NK-92 (cell line): ENCODE results near the gene DUS2.
"Not testable (repeated sequence)": the region's sequence is repeated elsewhere in the genome, so short reads cannot be mapped to it uniquely, and the experiment has no call there.

ENCODE experiments used
- DNase-seq: peaks from one replicate; lab custom pipeline; 2025; ENCODE audit not compliant: unreplicated experiment; lab: John Stamatoyannopoulos, UW

DUS2 gene

DNA sequence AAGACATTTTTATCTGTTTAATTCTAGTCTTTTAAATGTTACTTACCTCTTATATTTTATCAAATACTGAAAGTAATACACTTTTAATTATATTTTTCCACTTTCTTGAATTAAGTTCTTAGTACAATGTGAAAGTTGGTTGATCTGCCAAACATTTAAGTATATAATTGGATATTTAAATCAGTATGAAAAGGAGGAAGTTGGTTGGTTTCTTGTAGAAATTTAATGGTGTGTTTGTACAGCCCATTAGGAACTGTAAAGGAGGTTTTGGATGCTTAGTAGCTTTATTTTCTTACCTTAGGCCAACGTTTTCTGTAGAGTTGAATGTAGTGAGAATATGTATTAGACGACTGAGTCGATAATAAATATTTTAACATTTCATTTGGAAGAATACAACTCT is 67.4 kb downstream of the DUS2 start:
- no peak for DNase-seq

GRCh38 chr16:68091380-68092261 is 68.5 kb downstream of the DUS2 start:
- no peak for DNase-seq

GRCh38 chr16:68092275-68092674 is 69.2 kb downstream of the DUS2 start:
- DNase-seq = not testable (repeated sequence)

DNA sequence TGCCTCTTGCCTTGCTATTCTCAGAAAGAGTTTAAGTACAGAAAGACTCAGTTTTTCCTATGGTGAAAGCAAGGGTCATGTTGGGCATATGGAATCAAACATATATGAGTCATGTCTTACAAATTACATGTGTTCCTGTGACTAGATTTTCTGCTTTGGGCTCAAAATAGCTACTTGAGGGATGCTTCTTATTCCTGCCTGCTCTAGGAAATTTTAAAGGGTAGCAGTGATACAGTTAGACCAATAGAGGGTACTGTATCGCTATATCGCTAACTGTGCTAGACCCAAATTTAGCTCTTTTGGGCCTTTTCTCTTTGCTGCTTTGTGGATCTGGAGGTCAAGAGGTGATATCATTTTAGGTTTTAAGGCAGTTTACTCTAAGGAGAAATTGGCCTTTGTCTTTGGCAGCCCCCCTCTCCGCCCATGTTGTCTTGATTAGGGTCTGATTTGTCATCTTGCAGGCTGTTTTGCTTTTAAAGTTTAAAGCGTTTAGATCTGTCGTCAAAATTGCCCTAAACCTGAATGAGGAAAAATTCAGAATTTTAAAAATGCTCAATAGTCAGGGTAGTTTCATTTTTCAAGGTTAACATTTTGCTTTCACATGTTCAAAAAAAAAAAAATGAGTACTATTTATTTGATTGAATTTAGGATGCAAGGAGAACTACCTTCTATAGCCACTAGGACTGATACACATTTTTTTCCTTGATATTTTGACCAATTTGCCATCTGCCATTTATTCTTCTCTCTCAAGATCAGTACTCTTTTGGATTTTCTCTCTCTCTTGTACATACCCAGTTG is 70.9 kb downstream of the DUS2 start:
- DNase-seq = no peak

DNA sequence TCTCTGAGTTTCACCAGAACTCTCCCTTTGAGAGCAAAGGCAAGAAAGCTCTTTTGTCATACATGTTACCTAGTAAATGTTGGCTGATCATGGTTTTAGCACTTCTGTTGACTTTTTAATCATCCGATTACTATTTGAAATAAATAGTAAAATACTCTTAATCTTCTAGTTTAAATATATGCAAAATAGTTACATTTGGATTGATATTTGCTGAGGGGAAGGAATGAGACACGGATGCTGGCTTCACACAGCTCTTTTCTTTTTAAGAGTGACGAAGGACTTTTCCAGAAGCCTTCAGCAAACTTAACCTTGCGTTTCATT is 71.5 kb downstream of the DUS2 start:
- no peak for DNase-seq

DNA sequence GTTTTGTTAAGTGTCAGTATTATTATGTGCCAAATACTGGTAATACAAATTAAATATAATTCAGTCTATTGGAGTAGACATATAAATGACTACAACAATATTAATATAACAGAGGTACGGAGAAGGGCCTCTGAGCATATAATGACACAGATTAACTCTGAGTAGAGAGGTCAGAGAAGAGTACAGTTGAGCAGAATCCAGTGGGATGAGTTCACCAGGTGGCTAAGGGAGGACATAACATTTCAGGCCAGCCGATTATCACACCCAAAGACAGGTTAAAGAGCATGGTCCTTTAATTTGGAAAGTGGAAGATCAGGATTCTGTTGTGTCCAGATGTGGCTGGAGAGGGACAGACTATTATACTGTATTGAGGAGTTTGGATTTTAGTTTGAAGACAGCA is 73.4 kb downstream of the DUS2 start:
- DNase-seq = no peak

DNA sequence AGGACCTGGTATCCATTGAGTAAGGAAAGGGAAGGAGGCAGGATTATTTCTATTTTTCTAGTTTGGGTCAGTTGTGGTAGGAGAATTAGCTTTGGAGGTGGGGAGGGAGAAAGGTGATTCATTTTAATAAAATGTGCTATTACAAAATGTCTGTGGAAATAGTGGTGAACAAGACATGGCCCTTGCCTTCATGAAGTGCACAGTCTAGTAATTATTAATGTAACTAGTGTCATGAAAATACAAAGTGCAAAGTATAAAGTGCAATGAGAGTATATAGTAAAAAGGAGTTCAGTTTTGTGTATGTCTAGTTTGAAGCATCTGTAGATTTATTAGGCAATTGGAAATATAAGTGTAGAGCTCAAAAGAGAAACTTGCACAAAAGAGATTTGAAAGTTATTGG is 74.0 kb downstream of the DUS2 start:
- DNase-seq = no peak

GRCh38 chr16:68097895-68098294 is 74.8 kb downstream of the DUS2 start:
- DNase-seq = no peak

GRCh38 chr16:68100488-68100887 is 77.4 kb downstream of the DUS2 start:
- DNase-seq = no peak

GRCh38 chr16:68105611-68106010 is 82.5 kb downstream of the DUS2 start:
- DNase-seq = no peak

GRCh38 chr16:68107230-68107928 is 84.3 kb downstream of the DUS2 start:
- not testable (repeated sequence) for DNase-seq

DNA sequence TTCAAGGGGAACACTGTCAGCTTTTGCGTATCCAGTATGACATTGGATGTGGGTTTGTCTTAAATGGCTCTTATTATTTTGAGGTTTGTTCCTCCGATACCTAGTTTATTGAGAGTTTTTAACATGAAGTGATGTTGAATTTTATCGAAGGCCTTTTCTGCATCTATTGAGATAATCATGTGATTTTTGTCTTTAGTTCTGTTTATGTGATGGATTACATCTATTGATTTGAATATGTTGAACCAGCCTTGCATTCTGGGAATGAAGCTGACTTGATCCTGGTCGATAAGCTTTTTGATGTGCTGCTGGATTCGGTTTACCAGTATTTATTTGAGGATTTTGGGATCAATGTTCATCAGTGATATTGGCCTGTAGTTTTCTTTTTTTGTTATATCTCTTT is 86.1 kb downstream of the DUS2 start:
- DNase-seq = not testable (repeated sequence)

DNA sequence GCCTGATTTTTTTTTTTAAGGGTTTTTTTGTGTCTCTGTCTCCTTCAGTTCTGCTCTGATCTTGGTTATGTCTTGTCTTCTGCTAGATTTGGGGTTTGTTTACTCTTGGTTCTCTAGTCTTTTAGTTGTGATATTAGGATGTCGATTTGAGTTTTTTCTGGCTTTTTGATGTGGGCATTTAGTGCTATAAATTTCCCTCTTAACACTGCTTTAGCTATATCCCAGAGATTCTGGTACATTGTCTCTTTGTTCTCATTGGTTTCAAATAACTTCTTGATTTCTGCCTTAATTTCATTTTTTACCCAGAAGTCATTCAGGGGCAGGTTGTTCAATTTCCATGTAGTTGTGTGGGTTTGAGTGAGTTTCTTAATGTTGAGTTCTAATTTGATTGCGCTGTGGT is 87.5 kb downstream of the DUS2 start:
- not testable (repeated sequence) for DNase-seq

GRCh38 chr16:68111379-68111778 is 88.3 kb downstream of the DUS2 start:
- no peak for DNase-seq

DNA sequence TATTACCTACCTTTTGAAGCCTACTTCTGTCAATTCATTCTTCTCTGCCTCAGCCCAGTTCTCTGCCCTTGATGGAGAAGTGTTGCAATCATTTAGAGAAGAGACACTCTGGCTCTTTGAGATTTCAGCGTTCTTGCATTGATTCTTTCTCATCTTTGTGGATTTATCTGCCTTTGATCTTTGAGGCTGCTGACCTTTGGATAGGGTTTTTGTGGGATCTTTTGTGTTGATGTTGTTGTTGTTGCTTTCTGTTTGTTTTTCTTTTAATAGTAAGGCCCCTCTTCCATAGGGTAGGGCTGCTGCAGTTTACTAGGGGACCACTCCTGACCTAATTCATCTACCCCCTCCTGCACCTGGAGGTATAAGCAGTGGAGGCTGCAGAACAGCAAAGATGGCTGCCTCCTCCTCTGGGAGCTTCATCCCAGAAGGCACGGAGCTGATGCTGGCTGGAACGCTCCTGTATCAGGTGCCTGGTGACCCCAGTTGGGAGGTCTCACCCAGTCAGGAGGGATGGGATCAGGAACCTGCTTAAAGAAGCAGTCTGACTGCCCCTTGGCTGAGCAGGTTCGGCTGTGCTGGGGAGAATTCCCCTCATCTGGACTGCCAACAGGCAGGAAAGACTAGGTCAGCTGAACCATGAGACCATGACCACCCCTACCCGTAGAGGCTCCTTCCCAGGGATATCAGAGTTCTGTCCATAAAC is 90.1 kb downstream of the DUS2 start:
- no peak for DNase-seq

DNA sequence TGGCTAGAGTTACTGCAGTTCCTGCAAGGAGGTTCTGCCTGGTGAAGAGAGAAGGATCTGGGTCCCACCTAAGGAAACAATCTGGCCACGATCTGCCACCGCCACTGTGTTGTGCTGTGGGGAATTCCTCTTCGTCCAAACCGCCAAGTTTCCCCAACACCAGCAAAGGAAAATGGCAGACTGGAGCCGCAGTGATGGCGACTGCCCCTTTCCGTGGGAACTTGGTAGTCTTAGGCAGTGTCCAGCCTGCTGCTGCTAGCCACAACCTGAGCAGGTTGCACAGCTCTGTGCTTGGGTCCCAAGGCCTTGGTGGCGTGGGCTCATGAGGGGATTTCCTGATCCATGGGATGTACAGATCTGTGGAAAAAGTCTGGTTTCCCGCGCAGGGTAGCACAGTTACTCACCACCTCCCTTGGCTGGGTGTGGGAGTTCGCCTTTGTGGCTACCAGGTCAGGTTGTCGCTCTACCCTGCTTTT is 90.7 kb downstream of the DUS2 start:
- no peak for DNase-seq

GRCh38 chr16:68114939-68115338 is 91.9 kb downstream of the DUS2 start:
- DNase-seq = not testable (repeated sequence)

- no peak for DNase-seq
Observed at GRCh38 chr16:68115851-68116250, 92.8 kb downstream of the DUS2 start.

- no peak for DNase-seq
Observed at GRCh38 chr16:68116256-68116867, 93.3 kb downstream of the DUS2 start.

- no peak for DNase-seq
Observed at GRCh38 chr16:68117884-68118283, 94.8 kb downstream of the DUS2 start.

DNA sequence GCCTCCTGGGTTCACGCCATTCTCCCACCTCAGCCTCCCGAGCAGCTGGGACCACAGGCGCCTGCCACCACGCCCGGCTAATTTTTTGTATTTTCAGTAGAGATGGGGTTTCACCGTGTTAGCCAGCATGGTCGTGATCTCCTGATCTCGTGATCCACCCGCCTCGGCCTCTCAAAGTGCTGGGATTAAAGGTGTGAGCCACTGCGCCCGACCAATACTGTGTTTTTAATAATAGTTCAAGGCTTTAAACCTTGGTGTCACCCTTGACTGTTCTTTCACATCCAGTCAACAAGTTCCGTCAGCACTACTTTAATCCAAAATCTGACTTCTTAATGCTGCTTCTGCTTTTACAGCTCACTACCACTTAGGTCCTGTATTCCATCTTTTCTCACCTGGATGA is 95.9 kb downstream of the DUS2 start:
- DNase-seq = not testable (repeated sequence)
